CD4-positive, alpha-beta T cell treated with Interleukin-6 for 4 hours (primary cell): ENCODE measurements around the gene MEPCE.
"Not testable (repeated sequence)": the region's sequence is repeated elsewhere in the genome, so short reads cannot be mapped to it uniquely, and the experiment has no call there.

ENCODE experiments used
- DNase-seq: peaks from one replicate; pipeline ENCODE4 v3.0.0-alpha.2; 2020; ENCODE audit warnings: mixed read lengths

Gene MEPCE, protein sequence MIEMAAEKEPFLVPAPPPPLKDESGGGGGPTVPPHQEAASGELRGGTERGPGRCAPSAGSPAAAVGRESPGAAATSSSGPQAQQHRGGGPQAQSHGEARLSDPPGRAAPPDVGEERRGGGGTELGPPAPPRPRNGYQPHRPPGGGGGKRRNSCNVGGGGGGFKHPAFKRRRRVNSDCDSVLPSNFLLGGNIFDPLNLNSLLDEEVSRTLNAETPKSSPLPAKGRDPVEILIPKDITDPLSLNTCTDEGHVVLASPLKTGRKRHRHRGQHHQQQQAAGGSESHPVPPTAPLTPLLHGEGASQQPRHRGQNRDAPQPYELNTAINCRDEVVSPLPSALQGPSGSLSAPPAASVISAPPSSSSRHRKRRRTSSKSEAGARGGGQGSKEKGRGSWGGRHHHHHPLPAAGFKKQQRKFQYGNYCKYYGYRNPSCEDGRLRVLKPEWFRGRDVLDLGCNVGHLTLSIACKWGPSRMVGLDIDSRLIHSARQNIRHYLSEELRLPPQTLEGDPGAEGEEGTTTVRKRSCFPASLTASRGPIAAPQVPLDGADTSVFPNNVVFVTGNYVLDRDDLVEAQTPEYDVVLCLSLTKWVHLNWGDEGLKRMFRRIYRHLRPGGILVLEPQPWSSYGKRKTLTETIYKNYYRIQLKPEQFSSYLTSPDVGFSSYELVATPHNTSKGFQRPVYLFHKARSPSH

GRCh38 chr7:100429637-100430492, at the start of gene MEPCE:
TSS of gene MEPCE (plus strand) at chr7:100429831. CDS start at chr7:100430019, 188 bp downstream.
- peak; percentile 95 for DNase-seq

- no peak for DNase-seq
Observed at GRCh38 chr7:100380196-100380595, 49.4 kb upstream of the MEPCE start.

- DNase-seq = not testable (repeated sequence)
Observed at GRCh38 chr7:100381531-100382233, 47.9 kb upstream of the MEPCE start.

GRCh38 chr7:100382234-100382853, 47.3 kb upstream of the MEPCE start:
- DNase-seq = not testable (repeated sequence)

DNA sequence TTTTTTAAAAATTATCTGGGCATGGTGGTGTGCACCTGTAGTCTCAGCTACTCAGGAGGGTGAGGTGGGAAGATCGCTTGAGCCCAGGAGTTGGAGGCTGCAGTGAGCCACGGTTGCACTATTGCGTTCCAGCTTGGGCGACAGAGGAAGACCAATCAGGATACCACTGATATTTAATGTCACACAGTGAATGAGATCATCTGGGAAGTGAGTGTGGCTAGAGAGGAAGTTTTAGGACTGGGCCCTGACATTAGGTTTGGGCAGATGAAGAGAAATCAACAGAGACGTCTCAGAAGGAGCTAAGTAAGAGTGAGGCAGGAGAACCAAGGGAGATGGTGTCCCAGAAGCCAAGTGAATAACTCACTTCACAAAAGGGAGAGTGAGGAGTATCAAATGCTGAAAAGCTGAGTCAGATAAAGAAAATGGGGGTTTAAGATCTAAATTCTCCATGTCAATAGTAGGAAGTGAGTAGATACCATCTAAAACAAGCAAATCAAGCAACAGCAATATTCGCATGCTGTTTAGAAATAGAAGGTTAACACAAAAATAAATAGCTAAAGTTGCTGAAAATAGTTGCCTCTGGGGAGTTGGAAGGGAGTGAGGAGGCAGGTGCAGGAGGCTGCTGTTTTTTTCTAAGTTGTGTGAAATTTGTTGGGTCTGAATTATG, 44.9 kb upstream of the MEPCE start:
- DNase-seq = no peak

- no peak for DNase-seq
Observed at GRCh38 chr7:100386940-100387339, 42.7 kb upstream of the MEPCE start.

- no peak for DNase-seq
Observed at GRCh38 chr7:100387695-100388094, 41.9 kb upstream of the MEPCE start.

- DNase-seq = no peak
Observed at GRCh38 chr7:100389437-100390088, 40.1 kb upstream of the MEPCE start.

DNA sequence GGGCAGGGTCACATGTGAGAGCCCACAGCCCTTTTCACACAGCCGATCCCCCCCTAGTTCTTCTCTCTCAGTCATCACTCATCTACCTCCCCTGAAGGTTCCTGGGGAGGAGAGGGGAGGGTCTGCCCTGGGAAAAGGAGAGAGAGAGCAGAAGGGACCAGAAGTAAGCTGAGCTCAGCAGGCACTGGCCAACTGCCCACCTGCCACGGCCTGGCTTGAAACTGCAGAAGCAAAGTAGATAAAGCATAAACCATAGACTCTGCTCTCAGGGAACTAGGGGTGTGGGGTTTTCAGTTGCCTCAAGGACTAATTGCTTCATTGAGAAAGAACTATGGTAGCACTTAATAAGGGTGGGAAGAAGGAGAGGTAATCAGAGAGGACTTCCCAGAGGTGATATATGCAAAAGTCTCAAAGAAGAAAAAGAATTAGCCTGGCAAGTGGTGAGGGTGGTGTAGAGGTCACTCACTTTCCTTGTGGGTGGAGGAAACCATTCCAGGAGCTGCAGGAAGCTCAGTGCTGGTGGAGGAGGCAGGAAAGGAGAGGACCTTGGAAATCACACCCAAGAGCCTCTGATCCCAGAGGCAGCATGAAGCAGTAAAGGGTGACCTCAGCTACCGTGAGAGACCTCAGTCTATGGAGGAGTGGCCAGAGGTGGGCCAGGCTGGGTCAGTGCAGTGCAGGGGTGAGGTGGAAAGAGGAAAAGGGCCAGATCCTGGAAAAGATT, 39.2 kb upstream of the MEPCE start:
- no peak for DNase-seq

- no peak for DNase-seq
Observed at GRCh38 chr7:100393233-100393905, 36.3 kb upstream of the MEPCE start.

DNA sequence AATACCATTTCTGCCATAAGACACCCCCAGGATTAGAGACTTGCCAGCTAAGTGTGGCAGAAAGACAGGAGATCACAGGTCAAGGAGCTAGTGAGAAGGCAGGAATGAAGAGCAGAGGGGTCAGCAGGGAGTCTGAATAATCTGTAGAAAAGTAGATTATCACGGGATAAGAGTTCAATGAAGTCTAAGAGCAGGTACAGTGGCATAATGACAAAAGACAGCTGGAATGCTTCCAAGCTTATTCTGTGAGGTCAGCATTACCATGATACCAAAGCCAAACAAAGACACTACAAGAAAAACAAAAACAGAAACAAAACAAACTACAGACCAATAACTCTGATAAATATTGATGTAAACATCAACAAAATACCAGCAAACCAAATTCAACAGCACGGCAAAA, 35.6 kb upstream of the MEPCE start:
- DNase-seq = no peak

DNA sequence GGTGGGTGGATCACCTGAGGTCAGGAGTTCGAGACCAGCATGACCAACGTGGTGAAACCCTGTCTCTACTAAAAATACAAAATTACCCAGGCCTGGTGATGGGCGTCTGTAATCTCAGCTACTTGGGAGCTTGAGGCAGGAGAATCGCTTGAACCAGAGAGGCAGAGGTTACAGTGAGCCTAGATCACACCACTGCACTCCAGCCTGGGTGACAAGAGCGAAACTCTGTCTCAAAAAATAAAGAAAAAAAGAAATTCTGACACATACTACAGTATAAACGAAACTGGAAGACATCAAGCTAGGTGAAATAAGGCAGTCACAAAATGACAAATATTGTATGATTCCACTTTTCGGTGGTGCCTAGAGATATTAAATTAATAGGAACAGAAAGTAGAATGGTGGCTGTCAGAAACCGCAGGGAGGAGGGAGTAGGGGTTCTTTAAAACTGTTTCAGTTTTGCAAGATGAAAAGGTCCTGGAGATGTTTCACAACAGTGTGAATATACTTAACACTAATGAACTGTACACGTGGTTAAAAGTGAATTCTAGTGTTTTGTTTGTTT, 33.1 kb upstream of the MEPCE start:
- peak; percentile 37 for DNase-seq

DNA sequence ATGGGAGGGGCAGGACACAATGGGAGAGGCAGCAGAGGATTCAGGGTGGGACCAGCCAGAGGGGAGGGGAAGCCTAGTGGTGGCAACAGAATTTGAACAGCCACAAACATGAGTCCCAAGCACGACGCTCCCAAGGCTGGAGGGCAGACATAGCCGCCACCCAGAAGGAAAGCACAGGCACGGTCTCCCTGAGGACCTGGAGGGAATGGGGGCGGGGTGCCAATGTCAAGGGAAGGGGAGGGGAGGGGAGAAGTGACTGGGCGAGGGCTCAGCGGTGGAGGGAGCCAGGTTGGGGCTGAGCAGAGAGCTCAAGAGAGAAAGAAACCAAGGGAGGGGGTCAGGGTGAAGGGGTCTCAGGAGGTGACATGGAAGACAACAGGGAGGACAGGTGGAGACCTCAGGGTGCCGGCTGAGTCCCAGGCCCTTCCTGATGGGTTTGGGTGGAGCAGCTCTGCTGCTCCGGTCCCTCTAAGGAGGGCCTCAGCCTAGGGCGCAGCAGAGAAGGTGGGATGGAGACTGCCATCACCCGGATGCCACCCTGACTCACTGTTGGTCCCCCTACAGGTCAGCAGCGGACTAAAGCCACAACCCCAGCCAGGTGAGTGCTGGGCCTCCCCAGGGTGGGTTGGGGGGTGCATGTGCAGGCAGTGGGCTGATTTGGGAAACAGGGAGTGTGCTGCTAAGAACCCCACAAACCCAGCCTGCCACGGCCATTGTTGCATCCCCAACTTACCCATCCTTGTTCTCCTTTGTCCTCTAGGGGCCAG, 32.1 kb upstream of the MEPCE start:
- DNase-seq = no peak

GRCh38 chr7:100398239-100398638, 31.4 kb upstream of the MEPCE start:
- DNase-seq = no peak

DNA sequence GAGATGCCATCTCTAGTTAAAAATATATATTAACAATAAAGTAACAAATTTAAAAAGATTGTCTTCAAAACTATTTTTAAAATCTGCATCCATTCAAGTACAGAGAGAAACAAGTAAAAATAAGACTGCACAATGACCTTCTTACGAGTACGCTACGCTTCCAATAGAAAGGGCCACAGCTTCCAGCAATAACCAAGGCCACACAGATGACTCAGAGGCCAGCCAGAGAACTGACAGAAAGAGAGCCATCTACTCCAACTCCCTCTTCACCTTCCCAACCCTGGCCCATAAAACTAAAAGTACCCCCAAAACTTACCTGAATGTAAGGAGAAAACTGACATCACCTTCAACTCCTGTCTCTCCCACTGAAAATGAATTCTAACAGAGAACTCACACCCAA, 29.6 kb upstream of the MEPCE start:
- DNase-seq = no peak

DNA sequence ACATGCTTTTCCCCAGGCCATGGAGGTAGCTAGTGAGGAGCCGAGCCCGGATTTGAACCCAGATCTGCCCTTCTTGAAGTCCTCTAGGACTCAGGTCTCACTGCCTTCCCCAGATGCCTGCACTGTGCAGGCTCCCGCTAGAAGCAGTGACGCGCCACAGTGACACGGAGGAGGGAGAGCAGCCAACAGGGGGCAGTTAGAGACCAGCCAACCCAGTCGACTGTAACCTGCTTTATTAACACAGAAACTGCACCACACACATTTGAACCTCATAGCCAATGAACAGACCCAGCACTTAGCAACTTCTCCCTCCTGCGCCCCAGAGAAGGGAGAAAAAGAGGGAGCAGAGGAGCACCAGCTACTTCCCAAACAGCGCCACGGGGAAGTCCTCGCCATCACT, 29.0 kb upstream of the MEPCE start:
- DNase-seq = peak; percentile 6

GRCh38 chr7:100401811-100402210, 27.8 kb upstream of the MEPCE start:
- DNase-seq = no peak

DNA sequence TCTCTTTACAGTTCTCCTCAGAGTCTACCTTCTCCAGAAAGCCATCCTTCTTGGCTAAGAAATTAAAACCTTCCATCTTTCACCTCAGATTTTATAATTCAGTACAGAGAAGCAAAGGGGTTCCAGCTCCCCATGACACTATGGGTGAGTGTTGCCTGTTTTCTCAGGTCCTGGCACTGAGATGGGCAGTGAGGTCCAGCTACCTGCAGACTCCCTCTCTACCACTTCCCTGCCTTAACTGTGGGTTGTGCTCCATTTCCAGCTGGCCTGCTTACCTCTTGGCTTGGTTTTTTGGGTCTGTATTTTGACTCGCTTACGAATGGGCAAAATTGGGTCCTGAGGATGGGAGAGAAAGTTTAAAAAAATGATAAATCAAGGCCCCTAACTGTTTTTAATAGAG, 27.4 kb upstream of the MEPCE start:
- DNase-seq = no peak

- DNase-seq = no peak
Observed at GRCh38 chr7:100406767-100407166, 22.9 kb upstream of the MEPCE start.
